ENCODE measurements around the gene NRF1.

- no peak for TF ChIP-seq CTCF (IDR thresholded peaks at IDR 0.05)
- TF ChIP-seq TCF7L2 (IDR thresholded peaks at IDR 0.05; ENCODE audit: low read depth, low read length), result no peak
- no peak for TF ChIP-seq REST (IDR thresholded peaks at IDR 0.05; ENCODE audit: insufficient read depth in 1 of 2, low read depth in 2 of 2, low read length in 1 of 2)
Observed at GRCh38 chr7:129741743-129742213, 130.3 kb downstream of the NRF1 start.
